CD14-positive monocyte (primary cell): ENCODE data around the gene KITLG. TPM values are rescaled to one million over a fixed set of nuclear protein-coding genes. Genes with fewer than 3 reads are reported as not detected.

Source experiments
- DNase-seq, 3 donors: peaks; one replicate each; pipeline ENCODE4 v3.0.0-alpha.2; 2011 to 2022
- H2AFZ ChIP-seq: 2 replicates; pipeline ENCODE4 v1.6.0; 2012; ENCODE audit warnings: mild to moderate bottlenecking, low read depth, low read length, inconsistent platforms; ENCODE audit not compliant: insufficient read depth, poor library complexity, severe bottlenecking
- H3K27ac ChIP-seq, 2 donors: 1 replicate in 1 of 2; 2 replicates in 1 of 2; pipeline ENCODE4 v1.5.1; 2012 to 2013; ENCODE audit warnings: low read length in 2 of 2, control low read depth in 1 of 2, inconsistent platforms in 1 of 2, low read depth in 1 of 2, mild to moderate bottlenecking in 1 of 2
- H3K27me3 ChIP-seq, 2 donors: one replicate each; pipeline versions ENCODE4 v1.6.0 to v1.6.1; 2011 to 2013; ENCODE audit warnings: low read length in 2 of 2; ENCODE audit not compliant: control insufficient read depth in 2 of 2, insufficient read depth in 2 of 2
- H3K36me3 ChIP-seq, 2 donors: replicated peaks in 1 of 2; 1 replicate in 1 of 2; 2 replicates in 1 of 2; pipeline versions ENCODE4 v1.5.1 to v1.6.1; 2012 to 2013; ENCODE audit warnings: low read length in 2 of 2, control low read depth in 1 of 2, inconsistent platforms in 1 of 2, mild to moderate bottlenecking in 1 of 2; ENCODE audit not compliant: insufficient read depth in 2 of 2, control insufficient read depth in 1 of 2
- H3K4me1 ChIP-seq, 2 donors: 1 replicate in 1 of 2; 2 replicates in 1 of 2; pipeline versions ENCODE4 v1.5.1 to v1.6.1; 2012 to 2013; ENCODE audit warnings: low read length in 2 of 2, control low read depth in 1 of 2, inconsistent platforms in 1 of 2, mild to moderate bottlenecking in 1 of 2, moderate library complexity in 1 of 2; ENCODE audit not compliant: insufficient read depth in 2 of 2, control insufficient read depth in 1 of 2
- H3K4me2 ChIP-seq: replicated peaks from 2 replicates; pipeline ENCODE3; 2012; ENCODE audit warnings: low read length, moderate library complexity, mild to moderate bottlenecking; ENCODE audit not compliant: poor library complexity, severe bottlenecking; ENCODE audit errors: extremely low read depth
- H3K4me3 ChIP-seq, 3 experiments: fragments of 200-600 bp in 1 of 3; sonication (generic) in 1 of 3; replicated peaks in 1 of 3; 1 replicate in 2 of 3; 2 replicates in 1 of 3; pipeline ENCODE4 v1.5.1; 2011 to 2013; ENCODE audit warnings: low read length in 3 of 3, mild to moderate bottlenecking in 3 of 3, control low read depth in 2 of 3, low read depth in 2 of 3, inconsistent platforms in 1 of 3, moderate library complexity in 1 of 3
- H3K79me2 ChIP-seq: 2 replicates; pipeline ENCODE4 v1.6.0; 2012; ENCODE audit warnings: mild to moderate bottlenecking, control low read depth, inconsistent platforms, low read length, moderate library complexity; ENCODE audit not compliant: insufficient read depth
- H3K9ac ChIP-seq: 2 replicates; pipeline ENCODE4 v1.6.0; 2017; ENCODE audit warnings: low read length, mild to moderate bottlenecking; ENCODE audit not compliant: insufficient read depth, poor library complexity, severe bottlenecking
- H3K9me3 ChIP-seq, 2 donors: replicated peaks in 1 of 2; 1 replicate in 1 of 2; 2 replicates in 1 of 2; pipeline versions ENCODE4 v1.5.1 to v1.6.1; 2012 to 2013; ENCODE audit warnings: low read length in 2 of 2, control low read depth in 1 of 2; ENCODE audit not compliant: control insufficient read depth in 1 of 2, insufficient read depth in 1 of 2
- H4K20me1 ChIP-seq: 2 replicates; pipeline ENCODE4 v1.6.0; 2012; ENCODE audit warnings: mild to moderate bottlenecking, low read length, control low read depth, moderate library complexity; ENCODE audit not compliant: insufficient read depth
- H3K27ac Mint-ChIP-seq, 7 donors: one replicate each; pipeline ENCODE4 v1.8.0; 2020; ENCODE audit warnings: mild to moderate bottlenecking in 7 of 7, mixed read lengths in 7 of 7, moderate library complexity in 6 of 7, inconsistent platforms in 2 of 7
- H3K27me3 Mint-ChIP-seq, 3 donors: one replicate each; pipeline ENCODE4 v1.8.0; 2021 to 2022; ENCODE audit warnings: low read depth in 3 of 3, mild to moderate bottlenecking in 3 of 3, mixed read lengths in 3 of 3, moderate library complexity in 3 of 3, inconsistent platforms in 1 of 3
- H3K36me3 Mint-ChIP-seq, 2 donors: one replicate each; pipeline ENCODE4 v1.8.0; 2020; ENCODE audit warnings: mixed read lengths in 2 of 2, inconsistent platforms in 1 of 2, mild to moderate bottlenecking in 1 of 2
- H3K4me1 Mint-ChIP-seq: one replicate; pipeline ENCODE4 v1.8.0; 2020; ENCODE audit warnings: mild to moderate bottlenecking, mixed read lengths
- H3K4me3 Mint-ChIP-seq, 2 donors: one replicate each; pipeline ENCODE4 v1.8.0; 2020; ENCODE audit warnings: mild to moderate bottlenecking in 2 of 2, mixed read lengths in 2 of 2, moderate library complexity in 1 of 2
- H3K9me3 Mint-ChIP-seq, 7 donors: one replicate each; pipeline ENCODE4 v1.8.0; 2020 to 2022; ENCODE audit warnings: mixed read lengths in 7 of 7, mild to moderate bottlenecking in 6 of 7, moderate library complexity in 6 of 7, inconsistent platforms in 2 of 7
- CTCF ChIP-seq: fragments of 200-600 bp; IDR thresholded peaks from one replicate; pipeline ENCODE4 v1.8.0; 2022; ENCODE audit warnings: antibody characterized with exemption, mild to moderate bottlenecking
- WGBS: methylation state at CpG from one replicate; pipeline ENCODE4 v1.1.5; 2013; ENCODE audit warnings: missing lambda C conversion rate; ENCODE audit not compliant: insufficient coverage; 5-methylcytosine and 5-hydroxymethylcytosine counted together
- intact Hi-C, 2 donors: fragments of 100-400 bp; cut with micrococcal nuclease; formaldehyde crosslinking; loops; one replicate each; pipeline versions ENCODE4 v1.15.0 to v1.15.1; 2023
- polyA plus RNA-seq, 3 donors: library from polyadenylated mRNA; depleted of rRNA in 1 of 3; unstranded in 2 of 3; stranded (reverse) in 1 of 3; fragments of 300-500 nt in 2 of 3; fragments of >200 nt in 1 of 3; fragmentation: Illumina TruSeq in 2 of 3; gene quantifications; 1 replicate in 2 of 3; 2 replicates in 1 of 3; pipeline ENCODE4 v1.2.3, GENCODE V29; 2012 to 2021

Gene KITLG
- polyA plus RNA-seq, 3 donors = 0.03 to 0.07 TPM; not detected in 1

- H2AFZ ChIP-seq = no peak overlapping the region
- no peak overlapping the region for H3K27ac Mint-ChIP-seq
- H3K79me2 ChIP-seq = no peaks in the 10 kb centered on the region
- no peak overlapping the region for H3K9ac ChIP-seq
- no peaks in the 10 kb centered on the region for H4K20me1 ChIP-seq
- H3K36me3 Mint-ChIP-seq = no peaks in the 10 kb centered on the region
- no peak overlapping the region for H3K4me3 ChIP-seq
- H3K27me3 Mint-ChIP-seq = no peaks in the 10 kb centered on the region
- DNase-seq = no peak
- no peaks in the 10 kb centered on the region for H3K27me3 ChIP-seq
- no peaks in the 10 kb centered on the region for H3K36me3 ChIP-seq
- H3K27ac ChIP-seq = no peak overlapping the region
- no peaks in the 10 kb centered on the region for H3K9me3 ChIP-seq
- TF ChIP-seq CTCF = no peak
- WGBS = 100% methylated on average over 1 of the region's 1 CpG
- no peak overlapping the region for H3K4me3 Mint-ChIP-seq
- intact Hi-C loops = no loop called here
- no peaks in the 10 kb centered on the region for H3K4me1 Mint-ChIP-seq
- peaks cover 0 to 3% (median 0%) of the 10 kb centered on the region in 7 donors for H3K9me3 Mint-ChIP-seq
- H3K4me2 ChIP-seq = no peak overlapping the region
- H3K4me1 ChIP-seq = no peaks in the 10 kb centered on the region
Observed at GRCh38 chr12:88495031-88495430, 85.2 kb downstream of the KITLG start.

- no peak overlapping the region for H3K27ac Mint-ChIP-seq
- no peaks in the 10 kb centered on the region for H3K4me1 Mint-ChIP-seq
- intact Hi-C loops = no loop called here
- Histone ChIP-seq H3K4me3 (no peak overlapping the region), H3K9me3 (no peaks in the 10 kb centered on the region), H2AFZ (no peak overlapping the region), H4K20me1 (no peaks in the 10 kb centered on the region), H3K4me2 (no peak overlapping the region), H3K9ac (no peak overlapping the region), H3K79me2 (no peaks in the 10 kb centered on the region), H3K27me3 (no peaks in the 10 kb centered on the region), H3K27ac (no peak overlapping the region), H3K36me3 (no peaks in the 10 kb centered on the region), H3K4me1 (no peaks in the 10 kb centered on the region)
- no peak overlapping the region for H3K4me3 Mint-ChIP-seq
- peaks cover 0 to 2% (median 0%) of the 10 kb centered on the region in 3 donors for H3K27me3 Mint-ChIP-seq
- H3K9me3 Mint-ChIP-seq = peaks cover 0 to 3% (median 0%) of the 10 kb centered on the region in 7 donors
- H3K36me3 Mint-ChIP-seq = no peaks in the 10 kb centered on the region
- WGBS = no CpG with 5 or more reads among the region's 1 CpG
- no peak for TF ChIP-seq CTCF
- no peak for DNase-seq
Observed at GRCh38 chr12:88494520-88494919, 85.8 kb downstream of the KITLG start.
